GM18511 (cell line): ENCODE data around the gene CKMT1B.
"Not testable (repeated sequence)": the region's sequence is repeated elsewhere in the genome, so short reads cannot be mapped to it uniquely, and the experiment has no call there.

Source experiments
- ATAC-seq: cut with Tn5 transposase; IDR thresholded peaks from one replicate; pipeline ENCODE4 v1.9.1; 2021; ENCODE audit warnings: mild to moderate bottlenecking, moderate library complexity; ENCODE audit not compliant: unreplicated experiment

CKMT1B gene

DNA sequence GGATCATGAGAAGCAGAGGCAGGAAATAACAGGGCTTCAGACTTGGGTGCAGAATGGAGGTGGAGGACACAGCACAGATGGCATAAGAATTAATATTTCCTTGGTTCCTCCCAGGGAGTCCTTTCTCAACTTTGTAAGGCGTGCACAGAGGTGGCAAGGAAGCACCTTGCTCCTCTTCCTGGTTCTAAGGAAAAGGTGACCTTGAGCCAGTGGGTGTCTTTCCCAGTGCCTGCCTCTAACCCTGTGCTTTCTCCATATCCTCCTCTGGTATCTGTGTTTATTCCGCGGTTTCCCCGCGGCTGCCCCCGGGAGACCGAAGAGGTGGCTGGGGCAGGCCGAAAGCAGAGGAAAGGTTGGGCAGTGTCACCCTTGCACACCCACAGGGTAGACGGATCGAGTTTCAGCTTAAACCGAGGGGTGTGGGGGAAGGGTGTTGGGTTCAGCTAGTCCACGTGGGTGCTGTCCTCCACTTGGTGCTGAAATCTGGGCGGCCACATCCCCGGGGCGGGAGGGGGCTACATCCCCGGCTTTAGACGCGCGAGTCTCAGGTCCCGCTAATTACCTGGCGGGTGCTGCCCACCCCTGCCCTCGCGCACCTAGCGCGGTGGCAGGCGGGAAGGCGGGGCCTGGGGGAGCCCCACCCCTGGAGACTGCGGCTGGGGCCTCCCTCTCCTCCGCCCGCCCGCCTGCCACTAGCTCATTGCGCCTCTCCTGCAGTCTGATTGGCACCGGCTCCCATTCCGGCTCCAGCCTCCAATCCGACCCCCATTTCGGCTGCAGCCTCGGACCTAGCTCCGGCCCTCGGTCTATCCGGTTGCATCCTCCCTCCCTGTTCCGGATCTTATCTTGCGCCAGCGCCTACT is at the start of gene CKMT1B:
CKMT1B (plus strand) TSS at position 700 of the 863 bp plus-strand sequence. CDS start 192 bp downstream, outside the sequence.
- ATAC-seq: not testable (repeated sequence)

DNA sequence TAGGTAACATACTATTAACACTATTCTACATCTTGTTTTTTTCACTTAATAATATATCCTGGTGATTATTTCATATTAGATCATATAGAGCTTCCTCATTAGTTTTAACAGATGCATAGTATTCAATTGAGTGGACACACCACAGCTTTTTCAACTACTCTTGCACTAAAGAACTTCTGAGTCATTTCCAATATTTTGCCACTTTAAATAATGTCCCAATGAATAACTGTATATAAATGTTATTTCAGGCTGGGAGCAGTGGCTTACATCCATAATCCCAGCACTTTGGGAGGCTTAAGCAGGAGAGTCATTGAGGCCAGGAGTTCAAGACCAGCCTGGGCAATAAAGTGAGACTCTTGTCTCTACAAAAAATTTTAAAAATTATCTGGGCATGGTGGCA is 49.6 kb upstream of the CKMT1B start:
- ATAC-seq: no peak

DNA sequence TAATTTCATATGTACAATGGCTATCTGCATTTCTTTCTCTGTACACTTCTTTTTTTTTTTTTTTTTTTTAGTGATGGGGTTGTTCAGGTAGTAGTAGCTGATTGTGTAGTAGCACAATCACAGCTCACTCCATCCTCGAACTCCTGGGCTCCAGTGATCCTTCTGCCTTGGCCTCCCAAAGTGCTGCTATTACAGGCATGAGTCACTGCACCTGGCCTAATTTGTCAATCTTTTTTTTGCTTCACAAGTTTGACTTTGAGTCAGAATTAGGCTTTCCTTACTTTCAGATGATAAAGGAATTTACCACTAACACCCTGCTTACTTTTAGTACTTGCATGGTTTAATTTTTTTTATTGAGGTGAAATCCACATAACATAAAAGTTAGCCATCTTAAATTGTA is 48.4 kb upstream of the CKMT1B start:
- no peak for ATAC-seq

DNA sequence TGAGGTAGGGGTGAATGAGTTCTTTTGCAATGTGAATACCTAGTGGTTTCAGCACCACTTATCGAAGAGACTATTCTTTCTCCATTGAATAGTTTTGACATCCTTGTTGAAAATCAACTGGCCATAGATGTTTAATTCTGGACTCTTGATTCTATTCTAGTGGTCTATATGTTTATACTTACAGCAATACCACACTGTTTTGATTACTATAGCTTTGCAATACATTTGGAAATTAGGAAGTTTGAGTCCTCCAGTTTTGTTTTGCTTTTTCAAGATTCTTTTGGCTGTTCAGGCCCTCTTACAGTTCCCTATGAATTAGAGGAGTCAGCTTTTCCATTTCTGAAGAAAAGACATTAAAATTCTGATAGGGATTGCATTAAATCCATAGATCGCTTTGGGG is 46.3 kb upstream of the CKMT1B start:
- ATAC-seq: no peak

DNA sequence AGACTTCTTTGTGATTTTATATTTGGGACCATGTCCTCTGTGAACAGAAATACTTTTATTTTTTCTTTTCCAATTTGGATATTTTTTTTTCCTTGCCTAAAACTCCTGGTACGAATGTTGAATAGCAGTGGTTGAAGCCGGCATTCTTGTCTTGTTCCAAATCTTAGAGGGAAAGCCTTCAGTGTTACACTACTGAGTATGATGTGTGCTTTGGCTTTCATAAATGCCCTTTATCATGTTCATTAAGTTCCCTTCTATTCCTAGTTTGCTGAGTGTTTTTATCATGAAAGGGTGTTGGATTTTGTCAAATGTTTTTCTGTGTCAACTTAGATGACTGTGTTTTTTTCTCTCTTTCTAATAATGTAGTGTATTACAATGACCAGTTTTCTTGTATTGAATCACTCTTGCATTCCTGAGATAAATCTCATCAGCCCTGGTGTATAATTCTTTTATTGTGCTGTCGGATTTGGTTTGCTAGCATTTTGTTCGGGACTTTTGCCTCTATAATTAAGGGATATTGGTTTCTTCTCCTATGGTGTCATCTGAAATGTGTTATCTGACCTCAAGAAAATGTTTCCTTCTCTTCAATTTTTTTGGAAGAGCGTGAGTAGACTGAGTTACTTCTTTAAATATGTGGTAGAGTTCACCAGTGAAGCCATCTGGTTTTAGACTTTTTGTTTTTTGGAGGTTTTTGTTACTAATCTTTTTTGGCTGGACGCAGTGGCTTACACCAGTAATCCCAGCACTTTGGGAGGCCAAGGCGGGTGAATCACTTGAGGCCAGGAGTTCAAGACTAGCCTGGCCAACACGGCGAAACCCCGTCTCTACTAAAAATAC is 43.1 kb upstream of the CKMT1B start:
- no peak for ATAC-seq

DNA sequence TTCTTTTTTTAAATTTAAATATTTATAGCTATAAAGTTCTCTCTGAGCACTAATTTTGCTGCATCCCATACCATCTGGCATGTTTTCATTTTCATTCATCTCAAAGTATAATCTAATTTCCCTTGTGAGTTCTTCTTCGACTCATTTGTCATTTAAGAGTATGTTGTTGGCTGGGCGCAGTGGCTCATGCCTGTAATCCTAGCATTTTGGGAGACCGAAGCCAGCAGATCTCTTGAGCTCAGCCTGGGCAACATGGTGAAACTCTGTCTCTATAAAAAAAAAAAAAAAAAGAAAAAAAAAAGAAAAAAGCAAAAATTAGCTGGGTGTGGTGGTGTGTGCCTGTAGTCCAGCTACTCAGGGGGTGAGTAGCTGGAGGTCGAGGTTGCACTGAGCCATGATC is 41.6 kb upstream of the CKMT1B start:
- ATAC-seq: no peak

DNA sequence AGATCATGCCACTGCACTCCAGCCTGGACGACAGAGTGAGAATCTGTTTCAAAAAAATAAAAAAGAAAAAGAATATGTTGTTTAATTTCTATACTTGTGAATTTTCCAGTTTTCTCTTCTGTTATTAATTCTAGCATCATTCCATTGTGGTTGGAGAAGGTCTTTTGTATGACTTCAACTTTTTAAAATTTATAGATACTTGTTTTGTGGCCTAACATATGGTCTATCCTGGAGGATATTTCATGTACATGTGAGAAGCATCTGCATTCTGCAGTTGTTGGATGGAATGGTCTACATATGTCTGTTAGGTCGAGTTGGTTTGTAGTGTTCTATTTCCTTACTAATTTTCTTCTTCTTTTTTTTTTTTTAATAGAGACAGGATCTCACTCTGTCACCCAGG is 40.8 kb upstream of the CKMT1B start:
- ATAC-seq: no peak

DNA sequence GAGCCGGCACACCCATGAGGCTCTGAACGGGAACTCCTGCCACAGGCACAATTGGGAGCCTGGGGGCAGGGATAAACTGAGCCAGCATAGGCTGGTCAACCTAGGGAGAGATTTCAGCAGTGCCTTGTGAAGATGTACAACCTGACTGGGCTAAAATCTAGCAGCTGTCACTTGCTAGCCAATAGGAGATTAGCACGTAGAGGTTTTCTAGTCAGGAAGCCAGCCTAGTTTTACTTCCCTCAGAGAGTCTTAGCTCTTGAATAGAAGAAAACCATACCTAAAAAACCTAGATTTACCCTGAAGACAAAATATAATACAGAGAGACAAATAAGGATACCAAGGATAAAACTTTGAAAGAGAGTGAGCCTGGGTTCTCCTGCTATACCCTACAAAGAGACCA is 31.1 kb upstream of the CKMT1B start:
- not testable (repeated sequence) for ATAC-seq

DNA sequence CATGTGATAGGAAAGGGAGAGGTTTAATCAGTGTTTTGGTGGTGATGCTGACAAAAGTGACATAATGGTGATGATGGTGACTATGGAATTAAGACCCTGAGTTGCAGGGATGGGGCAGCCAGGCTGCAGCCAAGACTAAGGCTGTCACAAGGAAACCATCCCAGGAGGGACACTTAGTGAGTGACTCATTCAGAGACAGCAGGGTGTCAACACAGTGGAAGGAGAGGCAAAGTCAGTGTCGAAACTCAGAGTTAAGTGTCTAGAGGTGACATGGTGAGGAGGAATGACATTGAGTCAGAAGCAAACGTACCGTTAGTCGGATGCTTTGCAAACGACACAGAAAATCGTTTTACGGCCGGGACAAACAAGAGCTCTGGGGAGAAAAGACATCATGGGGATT is 30.0 kb upstream of the CKMT1B start:
- ATAC-seq: not testable (repeated sequence)

DNA sequence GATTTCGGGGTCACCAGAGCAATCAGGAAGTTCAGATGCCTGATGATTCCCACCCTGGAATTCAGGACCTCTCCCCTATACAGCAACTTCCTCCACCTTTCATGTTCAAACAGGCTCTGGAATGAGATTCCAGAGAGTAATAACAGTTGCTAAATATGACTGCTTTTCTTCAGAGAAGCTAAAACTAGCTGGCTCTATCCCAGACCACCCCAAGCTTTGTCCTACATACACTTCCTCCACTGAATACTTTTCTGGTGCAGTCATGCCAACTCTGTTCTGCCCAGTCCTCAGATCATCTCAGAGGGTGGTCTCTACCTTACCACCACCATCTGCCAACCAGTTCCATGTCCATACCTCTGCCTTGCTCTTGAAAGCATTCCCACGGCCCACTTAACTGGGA is 27.2 kb upstream of the CKMT1B start:
- ATAC-seq: not testable (repeated sequence)

DNA sequence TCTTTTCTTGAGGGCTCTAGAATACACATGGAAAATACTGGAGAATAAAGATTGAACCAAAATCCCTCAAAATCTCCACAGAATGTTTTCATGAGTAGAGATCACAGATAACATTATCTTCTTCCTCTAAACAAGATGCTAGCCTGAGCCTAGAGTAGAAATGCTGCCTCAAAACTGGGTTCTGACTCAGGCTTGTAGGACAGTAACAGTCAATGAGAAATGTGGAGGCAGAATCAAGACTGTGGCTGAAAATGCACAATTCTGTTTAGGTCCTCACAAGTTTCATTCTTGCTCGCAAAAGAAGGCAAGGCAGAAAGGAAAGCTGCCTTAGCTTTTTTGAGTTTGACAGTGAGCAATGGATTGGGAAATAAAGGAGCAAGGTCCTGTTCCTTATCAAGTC is 19.2 kb upstream of the CKMT1B start:
- not testable (repeated sequence) for ATAC-seq

DNA sequence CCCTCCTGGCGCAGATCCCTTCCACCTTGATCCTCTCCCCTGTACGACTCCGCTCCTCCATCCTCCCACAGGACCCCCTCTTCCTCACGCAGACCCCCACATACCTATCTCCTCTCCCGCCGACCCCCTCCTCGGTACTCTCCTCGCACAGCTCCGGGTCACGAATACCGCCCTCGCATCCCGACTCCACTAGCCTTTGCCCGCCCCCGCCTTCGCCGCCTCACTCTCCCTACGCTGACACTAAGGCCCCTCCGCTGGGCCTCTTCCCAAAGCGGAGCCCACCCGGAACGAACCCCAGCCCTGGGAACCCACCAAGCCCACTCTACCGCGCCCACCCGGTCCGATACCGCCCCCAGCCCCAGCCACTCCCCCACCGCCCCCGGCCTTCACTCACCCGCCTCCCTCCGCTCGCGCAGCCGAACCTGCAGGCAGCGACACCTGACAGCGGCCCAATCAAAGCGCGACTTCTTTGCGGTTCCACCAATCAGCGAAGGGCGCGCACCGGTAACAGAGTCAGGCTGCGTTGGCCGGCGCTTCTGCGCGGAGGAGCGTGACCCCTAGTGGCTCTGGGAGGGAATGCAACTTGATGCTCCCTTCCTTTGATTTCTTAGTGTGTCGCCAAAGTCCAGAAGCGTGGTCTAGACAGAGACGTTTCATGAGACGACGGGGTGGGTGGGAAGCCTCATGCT is 3.9 kb upstream of the CKMT1B start, which contains the start of gene PPIP5K1:
PPIP5K1 (minus strand) TSS at position 431 of the 689 bp plus-strand sequence. CDS start 5,704 bp downstream, outside the sequence.
- peak; percentile 99 for ATAC-seq

DNA sequence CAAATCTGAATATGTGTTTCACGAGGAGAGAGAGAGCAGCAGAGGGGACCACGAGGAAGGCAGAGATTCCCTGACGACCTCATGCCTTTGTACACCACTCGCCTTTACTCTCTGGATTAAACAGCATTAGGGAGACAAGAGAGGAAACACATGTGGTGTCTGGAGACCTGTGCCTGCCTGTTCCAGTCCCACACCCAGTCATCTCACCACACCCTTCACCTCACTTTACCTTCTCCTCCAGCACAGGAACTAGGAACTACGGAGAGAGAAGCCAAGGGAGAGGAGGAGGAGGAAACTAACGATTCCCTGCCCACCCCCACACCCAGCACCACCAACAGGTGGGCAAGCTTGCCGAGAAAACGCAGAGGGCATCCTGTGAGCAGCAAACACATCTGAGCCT is 986 bp upstream of the CKMT1B start:
- ATAC-seq: not testable (repeated sequence)

DNA sequence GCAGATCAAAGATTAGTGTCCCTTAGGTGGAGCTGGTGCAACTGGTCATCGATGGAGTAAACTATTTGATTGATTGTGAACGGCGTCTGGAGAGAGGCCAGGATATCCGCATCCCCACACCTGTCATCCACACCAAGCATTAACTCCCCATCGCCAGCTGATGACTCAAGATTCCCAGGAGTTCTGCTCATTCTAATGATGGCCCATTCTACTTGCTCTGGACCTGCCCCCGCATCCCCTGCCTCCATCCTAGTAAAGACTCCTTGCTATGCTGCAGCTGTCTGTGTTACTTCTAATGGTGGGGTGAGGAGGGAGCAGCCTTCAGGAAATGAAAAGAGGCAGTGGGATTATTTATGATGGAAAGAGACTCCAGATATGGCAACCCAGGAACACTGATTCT is 5.3 kb downstream of the CKMT1B start:
- ATAC-seq: not testable (repeated sequence)

DNA sequence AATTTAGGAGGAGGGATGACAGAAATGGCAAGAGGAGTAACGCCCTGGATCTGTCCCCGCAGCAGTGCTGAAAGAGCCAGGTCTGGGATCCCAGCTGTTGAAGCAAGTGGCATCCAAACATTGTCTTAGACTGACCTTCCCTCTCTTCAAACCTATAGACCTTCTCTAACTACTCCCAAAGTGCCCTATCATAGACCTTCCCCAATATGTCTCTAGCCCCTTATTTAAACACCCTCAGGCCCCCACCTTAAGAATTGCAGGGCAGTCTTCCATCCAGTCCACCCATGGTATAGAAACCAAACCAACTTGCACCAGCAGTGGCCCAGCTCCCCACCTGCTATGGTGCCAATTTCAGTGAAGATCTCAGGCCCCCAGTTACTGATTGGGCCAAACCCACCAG is 6.4 kb downstream of the CKMT1B start:
- not testable (repeated sequence) for ATAC-seq

DNA sequence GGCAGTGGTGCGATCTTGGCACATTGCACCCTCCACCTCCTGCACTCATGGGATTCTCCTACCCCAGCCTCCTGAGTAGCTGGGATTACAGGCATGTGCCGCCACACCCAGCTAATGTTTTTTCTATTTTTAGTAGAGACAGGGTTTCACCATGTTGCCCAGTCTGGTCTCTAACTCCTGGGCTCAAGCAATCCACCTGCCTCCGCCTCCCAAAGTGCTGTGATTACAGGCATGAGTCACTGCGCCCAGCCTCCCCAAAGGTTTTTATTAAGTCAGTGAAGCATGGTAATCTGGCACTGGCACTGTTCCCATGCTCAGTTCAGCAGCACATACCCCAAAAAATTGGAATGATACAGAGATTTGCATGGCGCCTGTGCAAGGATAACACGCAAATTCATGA is 8.4 kb downstream of the CKMT1B start:
- ATAC-seq: not testable (repeated sequence)

DNA sequence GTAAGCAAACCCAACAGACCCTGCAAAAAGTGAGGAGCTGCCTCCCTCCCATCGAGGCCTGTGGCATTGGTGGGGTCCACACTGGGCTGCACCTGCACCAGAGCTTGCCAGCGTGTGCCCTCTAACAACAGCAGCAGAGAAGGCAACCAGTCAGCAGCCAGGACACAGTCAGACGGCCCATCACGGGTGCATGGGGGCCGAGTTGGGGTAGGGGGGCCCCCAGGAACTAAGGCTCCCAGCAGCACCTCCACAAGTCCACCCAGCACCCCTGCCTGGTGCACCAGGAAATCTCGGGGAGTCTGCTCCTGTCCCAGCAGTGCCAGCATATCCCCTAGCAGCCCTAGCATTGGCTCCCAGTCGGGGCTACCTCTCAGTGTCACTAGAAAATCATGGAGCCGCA is 23.9 kb downstream of the CKMT1B start:
- not testable (repeated sequence) for ATAC-seq

DNA sequence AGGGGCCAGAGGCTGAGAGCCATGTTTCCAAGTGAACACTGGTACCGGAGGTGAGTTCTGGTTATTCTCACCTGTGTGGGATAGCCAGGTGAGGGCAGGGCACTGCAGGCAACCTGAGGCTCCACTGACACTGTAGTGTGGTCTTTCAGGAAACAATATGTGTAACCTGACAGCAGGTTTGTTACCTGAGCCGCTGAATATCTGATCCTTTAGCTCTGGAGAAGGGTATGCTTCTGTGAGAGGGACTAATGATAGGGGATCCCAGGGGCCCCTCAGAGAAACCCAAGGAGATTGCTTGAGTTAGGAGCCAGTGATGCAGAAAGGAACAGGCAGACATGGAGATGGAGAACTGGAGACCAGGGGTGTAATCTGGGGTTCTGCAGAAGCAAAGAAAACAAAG is 24.9 kb downstream of the CKMT1B start, which contains the start of gene STRC:
STRC (minus strand) TSS at position 101 of the 400 bp plus-strand sequence; CDS start at position 23, 78 bp downstream.
- ATAC-seq: not testable (repeated sequence)

DNA sequence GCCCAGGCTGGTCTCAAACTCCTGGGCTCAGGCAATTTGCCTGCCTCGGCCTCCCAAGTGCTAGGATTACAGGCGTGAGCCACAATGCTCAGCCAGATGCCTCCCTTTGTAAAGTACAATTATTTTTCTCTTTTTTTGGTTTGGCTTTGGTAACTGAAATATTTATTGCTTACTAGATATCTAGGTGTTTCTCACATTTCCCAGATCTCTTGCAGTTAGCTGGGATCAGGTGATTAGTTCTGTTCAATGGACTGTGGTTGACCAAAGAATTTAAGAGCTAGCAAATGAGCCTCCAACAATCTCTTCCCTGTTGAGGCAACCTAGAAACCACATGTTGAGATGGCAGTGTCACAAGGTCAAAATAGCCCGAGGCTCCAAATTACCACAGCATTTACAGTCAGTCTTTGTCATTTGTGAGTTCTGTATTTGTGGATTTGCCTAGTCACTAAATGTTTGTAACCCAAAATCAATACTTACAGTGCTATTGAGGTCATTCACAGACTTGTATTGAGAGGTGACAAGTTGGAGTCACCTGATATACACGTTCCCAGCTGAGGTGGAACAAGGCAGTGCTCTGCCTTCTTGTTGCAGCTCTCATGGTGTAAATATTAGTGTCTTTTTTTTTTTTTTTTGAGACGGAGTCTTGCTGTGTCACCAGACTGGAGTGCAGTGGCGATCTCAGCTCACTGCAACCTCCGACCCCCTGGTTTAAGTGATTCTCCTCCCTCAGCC is 28.4 kb downstream of the CKMT1B start:
- ATAC-seq: not testable (repeated sequence)

DNA sequence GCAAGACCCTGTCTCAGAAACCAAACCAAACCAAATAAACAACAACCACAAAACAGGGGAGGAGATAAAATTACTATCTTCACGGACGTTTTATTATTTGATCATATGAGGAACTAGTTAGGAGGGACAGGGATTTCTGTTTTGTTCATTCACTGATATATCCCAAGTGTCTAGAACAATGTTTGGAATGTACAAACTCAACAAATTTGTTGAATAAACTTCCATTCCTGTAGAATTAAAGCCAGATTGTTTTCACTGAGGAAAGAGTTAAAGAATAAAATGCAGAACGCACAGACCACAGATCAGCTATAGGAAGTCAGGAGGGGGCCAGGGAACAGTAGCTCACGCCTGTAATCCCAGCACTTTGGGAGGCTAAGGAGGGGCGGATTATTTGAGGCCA is 31.3 kb downstream of the CKMT1B start:
- ATAC-seq: no peak
